GM13977 (cell line): Measurements from ENCODE around the gene ACADM.
"Not testable (repeated sequence)": the region's sequence is repeated elsewhere in the genome, so short reads cannot be mapped to it uniquely, and the experiment has no call there.

ENCODE experiments used
- DNase-seq: peaks from one replicate; pipeline ENCODE4 v3.0.0; 2012; ENCODE audit warnings: low spot score
- CTCF ChIP-seq: IDR thresholded peaks from 2 replicates; pipeline ENCODE4 v1.5.1; 2012; ENCODE audit warnings: mild to moderate bottlenecking, control low read depth; ENCODE audit not compliant: insufficient read depth; ENCODE audit errors: extremely low read depth, missing control alignments
- in situ Hi-C: fragments of 300-500 bp; cut with MboI; formaldehyde crosslinking; loops from one replicate; pipeline ENCODE4 v1.12.0; 2022; ENCODE audit warnings: low sequenced_read_pairs, low pct_unique_long_range_greater_than_20kb, mixed read lengths, inconsistent platforms; ENCODE audit not compliant: unreplicated experiment

Gene ACADM

GRCh38 chr1:75764057-75764655 lies 39.6 kb downstream of the ACADM start:
- in situ Hi-C loops, result no loop called here
- peak; percentile 15 for TF ChIP-seq CTCF
- DNase-seq, result no peak

- no peak for TF ChIP-seq CTCF
- DNase-seq, result no peak
- in situ Hi-C loops, result no loop called here
Observed at GRCh38 chr1:75765697-75766355, 41.3 kb downstream of the ACADM start.

- TF ChIP-seq CTCF, result no peak
- in situ Hi-C loops, result no loop called here
- DNase-seq, result no peak
Observed at GRCh38 chr1:75768016-75768415, 43.5 kb downstream of the ACADM start.

- in situ Hi-C loops, result no loop called here
- DNase-seq, result no peak
- TF ChIP-seq CTCF, result no peak
Observed at GRCh38 chr1:75770761-75771160, 46.3 kb downstream of the ACADM start.

GRCh38 chr1:75771978-75772377 lies 47.5 kb downstream of the ACADM start:
- DNase-seq, result no peak
- TF ChIP-seq CTCF, result no peak
- in situ Hi-C loops, result no loop called here

GRCh38 chr1:75777812-75778211 lies 53.3 kb downstream of the ACADM start:
- DNase-seq, in situ Hi-C loops: not testable (repeated sequence)

- DNase-seq, in situ Hi-C loops: not testable (repeated sequence)
Observed at GRCh38 chr1:75778694-75779093, 54.2 kb downstream of the ACADM start.

GRCh38 chr1:75780183-75780582 lies 55.7 kb downstream of the ACADM start:
- in situ Hi-C loops, DNase-seq: not testable (repeated sequence)

- DNase-seq, in situ Hi-C loops: not testable (repeated sequence)
Observed at GRCh38 chr1:75783920-75784319, 59.4 kb downstream of the ACADM start.
